NT2/D1 (cell line): ENCODE data around the gene PCSK6.

Source experiments
- SUZ12 ChIP-seq: IDR thresholded peaks from 2 replicates; pipeline ENCODE4 v1.6.1; 2011; ENCODE audit not compliant: insufficient read length, insufficient read depth; ENCODE audit errors: extremely low read depth
- YY1 ChIP-seq: IDR thresholded peaks from 2 replicates; pipeline ENCODE4 v1.6.1; 2011; ENCODE audit not compliant: insufficient read length, insufficient read depth
- ZNF274 ChIP-seq: IDR thresholded peaks from 2 replicates; pipeline ENCODE4 v1.6.1; 2011; ENCODE audit warnings: mild to moderate bottlenecking, low read depth, low read length

DNA sequence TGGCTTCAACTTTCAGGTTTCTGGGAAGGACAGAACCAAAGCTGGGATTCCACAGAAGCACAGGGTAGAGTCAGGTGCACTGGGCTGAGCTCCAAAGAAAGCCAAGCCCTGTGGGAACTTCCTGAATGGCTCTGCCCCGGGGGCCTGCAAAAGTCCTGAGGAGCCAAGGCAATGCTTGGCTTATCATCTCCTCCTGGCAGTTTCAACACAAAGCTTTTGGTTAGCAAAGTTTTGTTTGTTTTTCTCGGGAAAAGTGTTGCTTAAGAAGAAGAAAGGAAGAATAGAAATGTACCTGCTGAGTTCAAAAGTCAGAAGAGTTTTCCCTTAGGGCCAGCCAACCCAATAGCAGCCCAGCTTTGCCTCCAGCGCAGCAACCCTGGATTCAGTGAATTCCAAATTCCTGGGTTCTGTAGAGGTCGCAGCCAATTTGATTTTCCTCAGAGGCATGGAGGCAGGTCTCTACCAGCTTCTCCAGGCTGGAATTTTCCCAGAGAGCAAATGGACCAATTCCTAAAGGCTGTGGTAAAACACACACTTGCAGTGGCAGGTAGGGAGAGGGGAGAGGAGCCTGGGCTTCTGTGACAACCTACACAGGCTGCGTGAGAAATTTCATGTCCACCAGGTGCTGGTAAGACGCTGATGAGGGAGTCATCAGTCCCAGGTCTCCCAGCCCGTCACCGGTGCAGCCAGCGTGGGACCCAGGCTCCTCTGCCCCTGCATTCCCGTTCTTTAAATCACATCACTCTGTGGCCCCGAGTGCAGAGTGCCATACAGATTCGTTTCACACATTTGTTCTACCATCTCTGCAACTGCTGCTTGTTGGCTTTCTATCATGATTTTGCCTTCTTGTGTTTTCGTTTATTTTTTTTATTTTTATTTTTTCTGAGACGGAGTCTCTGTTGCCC is 140.2 kb downstream of the PCSK6 start:
- TF ChIP-seq YY1 (no peak), ZNF274 (no peak), SUZ12 (no peak)
